Retinal pigment epithelial cell (primary cell): Measurements from ENCODE around the gene CCDC30.

Experiments used
- DNase-seq: peaks from one replicate; pipeline ENCODE4 v3.0.0-alpha.2; 2010; ENCODE audit warnings: low read depth
- H3K4me3 ChIP-seq: 2 replicates; pipeline ENCODE4 v1.5.1; 2011; ENCODE audit warnings: mild to moderate bottlenecking, low read length, control low read depth, moderate library complexity
- TF ChIP-seq, protein P1 (sequence below): conservative IDR thresholded peaks from 2 replicates; pipeline ENCODE4 v1.5.1; 2011; ENCODE audit warnings: low read depth, low read length, control low read depth, inconsistent platforms

Gene CCDC30

DNA sequence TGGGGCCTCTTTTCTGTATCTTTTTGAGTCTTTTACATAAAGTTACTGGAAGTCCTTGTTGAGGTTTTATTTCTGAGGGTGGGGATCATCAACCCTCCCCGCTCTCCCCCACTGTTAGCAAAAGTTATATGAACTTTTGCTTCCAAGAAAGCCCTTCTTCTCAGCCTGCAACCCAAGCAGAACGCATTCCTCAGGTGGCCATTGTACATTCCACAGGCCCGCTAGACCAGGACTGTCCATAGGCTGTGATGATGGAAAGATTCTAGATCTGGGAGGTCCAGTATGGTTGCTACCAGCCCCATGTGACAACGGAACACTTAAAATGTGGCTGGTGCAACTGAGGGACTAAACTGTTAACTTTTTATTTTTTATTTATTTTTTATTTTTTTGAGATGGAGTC is 207.3 kb downstream of the CCDC30 start:
- TF ChIP-seq, protein P1, sequence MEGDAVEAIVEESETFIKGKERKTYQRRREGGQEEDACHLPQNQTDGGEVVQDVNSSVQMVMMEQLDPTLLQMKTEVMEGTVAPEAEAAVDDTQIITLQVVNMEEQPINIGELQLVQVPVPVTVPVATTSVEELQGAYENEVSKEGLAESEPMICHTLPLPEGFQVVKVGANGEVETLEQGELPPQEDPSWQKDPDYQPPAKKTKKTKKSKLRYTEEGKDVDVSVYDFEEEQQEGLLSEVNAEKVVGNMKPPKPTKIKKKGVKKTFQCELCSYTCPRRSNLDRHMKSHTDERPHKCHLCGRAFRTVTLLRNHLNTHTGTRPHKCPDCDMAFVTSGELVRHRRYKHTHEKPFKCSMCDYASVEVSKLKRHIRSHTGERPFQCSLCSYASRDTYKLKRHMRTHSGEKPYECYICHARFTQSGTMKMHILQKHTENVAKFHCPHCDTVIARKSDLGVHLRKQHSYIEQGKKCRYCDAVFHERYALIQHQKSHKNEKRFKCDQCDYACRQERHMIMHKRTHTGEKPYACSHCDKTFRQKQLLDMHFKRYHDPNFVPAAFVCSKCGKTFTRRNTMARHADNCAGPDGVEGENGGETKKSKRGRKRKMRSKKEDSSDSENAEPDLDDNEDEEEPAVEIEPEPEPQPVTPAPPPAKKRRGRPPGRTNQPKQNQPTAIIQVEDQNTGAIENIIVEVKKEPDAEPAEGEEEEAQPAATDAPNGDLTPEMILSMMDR: no peak
- H3K4me3 ChIP-seq: no peak overlapping the region
- no peak for DNase-seq

DNA sequence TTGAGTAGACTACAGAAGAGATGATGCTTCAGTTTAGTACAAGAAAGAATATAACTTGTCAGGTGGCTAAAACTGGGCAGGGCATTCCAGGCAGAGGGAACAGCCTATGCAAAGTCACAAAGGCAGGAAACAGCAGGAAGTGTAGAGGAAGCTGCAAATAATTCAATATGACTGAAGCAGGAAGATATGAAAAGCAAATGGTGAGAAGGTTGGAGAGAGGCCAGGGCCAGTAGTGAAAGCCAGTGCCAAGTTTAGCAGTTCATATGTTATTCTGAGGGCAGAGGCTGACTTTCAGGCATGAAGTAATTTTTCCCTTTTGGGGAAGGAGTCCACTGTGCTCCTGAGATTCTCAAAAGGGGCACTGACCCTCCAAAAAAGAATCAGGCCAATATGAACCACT is 211.1 kb downstream of the CCDC30 start:
- no peak for DNase-seq
- no peak overlapping the region for H3K4me3 ChIP-seq
- TF ChIP-seq, protein P1: no peak

DNA sequence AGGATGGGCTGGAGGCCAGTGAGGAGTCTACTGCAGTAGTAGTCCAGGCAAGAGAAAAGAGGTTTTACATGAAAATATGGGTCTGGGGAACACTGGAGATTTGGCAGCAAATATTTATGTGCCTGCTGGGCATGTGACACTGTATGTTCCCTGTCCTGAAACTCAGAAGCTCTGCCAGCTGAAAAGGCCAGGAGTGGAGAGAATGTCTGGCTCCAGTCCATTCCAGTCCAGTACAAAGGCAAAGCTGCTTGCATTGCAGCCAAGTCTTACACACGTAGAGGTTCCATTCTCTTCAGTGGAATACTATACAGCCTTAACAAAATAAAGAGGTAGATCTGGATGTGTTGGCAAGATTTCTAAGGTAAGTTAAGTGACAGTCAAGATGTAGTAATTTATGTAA is 211.6 kb downstream of the CCDC30 start:
- DNase-seq: no peak
- TF ChIP-seq, protein P1: no peak
- no peak overlapping the region for H3K4me3 ChIP-seq

DNA sequence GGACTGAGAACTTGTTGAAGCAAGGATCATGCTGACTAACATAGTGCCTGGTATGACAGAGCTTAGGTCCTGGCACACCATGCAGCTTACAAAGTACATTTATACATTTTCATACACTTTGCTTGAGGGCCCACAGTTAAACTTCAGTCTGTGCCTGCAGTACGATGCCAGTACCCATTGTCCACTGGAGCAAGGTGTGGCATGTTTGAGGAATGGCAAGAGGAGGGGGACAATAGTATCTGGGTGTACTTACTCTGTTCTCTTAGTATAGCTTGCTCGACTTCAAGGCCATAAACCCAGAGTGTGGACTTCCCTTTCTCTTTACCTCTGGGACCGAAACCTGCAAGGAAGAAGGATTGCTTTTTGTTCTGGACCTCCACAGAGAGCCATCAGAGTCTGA is 212.4 kb downstream of the CCDC30 start:
- TF ChIP-seq, protein P1: no peak

DNA sequence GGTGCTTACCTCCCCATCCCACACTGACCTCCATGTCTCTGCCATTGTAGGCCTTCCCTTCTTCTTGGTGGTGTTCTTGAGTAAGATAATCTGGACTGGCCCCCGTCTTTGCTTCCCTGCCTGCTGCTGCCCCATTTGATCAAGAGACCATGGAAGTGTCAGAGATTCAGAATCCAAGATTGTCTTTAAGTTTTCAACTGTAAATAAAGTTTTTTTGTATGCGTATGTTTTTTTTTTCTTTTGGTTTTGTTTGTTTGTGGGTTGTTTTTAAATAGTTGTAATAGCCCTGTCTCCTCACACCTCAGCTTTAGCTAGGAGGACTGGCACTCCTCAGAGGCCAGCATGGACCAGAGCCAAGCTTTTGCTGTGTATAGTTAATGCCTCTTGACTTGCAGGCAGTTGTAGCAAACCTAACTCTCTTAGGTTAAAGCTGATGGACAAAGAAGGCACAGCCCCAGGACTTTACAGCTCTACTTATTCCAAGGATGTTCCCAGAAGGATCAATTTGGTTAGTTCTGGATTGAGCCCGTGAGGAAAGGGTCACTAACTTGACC is 213.5 kb downstream of the CCDC30 start:
- TF ChIP-seq, protein P1: no peak
- no peak for DNase-seq
- H3K4me3 ChIP-seq: no peak overlapping the region

More for the DNA sequence above, 212.4 kb downstream of the CCDC30 start:
- DNase-seq: no peak
- H3K4me3 ChIP-seq: no peak overlapping the region

DNA sequence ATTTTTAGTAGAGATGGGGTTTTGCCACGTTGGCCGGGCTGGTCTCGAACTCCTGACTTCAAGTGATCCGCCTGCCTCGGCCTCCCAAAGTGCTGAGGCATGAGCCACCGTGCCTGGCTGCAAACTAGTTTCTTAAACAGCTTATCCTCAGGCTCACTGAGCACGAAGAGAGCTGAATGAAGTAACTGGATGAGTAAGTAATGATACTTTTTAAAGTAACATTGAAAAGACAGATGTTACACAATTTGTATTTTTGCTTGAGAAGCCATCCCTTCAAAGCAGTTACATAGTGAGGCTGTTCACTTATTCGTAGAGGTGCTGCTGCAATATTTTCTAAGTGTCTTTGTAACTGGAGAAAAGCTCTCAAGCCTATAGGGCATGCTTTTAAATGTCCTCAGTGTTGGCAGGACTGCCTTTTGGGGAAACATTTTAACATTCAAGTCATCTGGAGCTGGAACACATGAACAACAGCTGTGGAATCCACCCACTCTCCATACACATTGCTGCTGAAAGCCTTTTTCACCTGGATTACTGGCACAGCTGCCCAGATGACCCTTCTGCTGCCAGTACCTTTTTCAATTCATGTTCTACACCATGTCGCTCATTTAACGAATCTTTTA is 216.4 kb downstream of the CCDC30 start:
- TF ChIP-seq, protein P1: no peak
- no peak overlapping the region for H3K4me3 ChIP-seq
- no peak for DNase-seq

DNA sequence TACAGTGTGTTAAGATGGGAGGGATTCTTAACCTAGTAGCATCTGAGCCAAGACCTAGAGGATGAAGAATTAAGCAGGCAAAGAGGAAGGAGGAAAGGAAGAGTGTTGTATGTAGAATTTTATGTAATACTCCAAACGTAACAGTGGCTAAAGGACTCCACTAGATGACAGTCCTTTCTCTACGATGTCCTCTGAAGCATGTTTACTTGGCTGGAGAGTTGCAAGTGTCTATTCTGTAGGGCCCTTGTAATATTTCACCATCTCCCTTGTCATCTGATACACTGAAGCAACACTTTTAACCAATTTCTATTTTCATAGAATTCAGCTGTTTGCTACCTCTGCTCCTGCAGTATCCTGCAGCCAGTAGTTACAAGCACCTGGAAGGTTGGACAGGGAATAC is 217.0 kb downstream of the CCDC30 start:
- H3K4me3 ChIP-seq: no peak overlapping the region
- TF ChIP-seq, protein P1: no peak
- DNase-seq: no peak
